ENCODE data around the gene RRAGC. TPM values are rescaled to one million over a fixed set of nuclear protein-coding genes. Genes with fewer than 3 reads are reported as not detected.

The RRAGC gene
- total and polyA plus RNA-seq, 9 of the 15 experiments (the other 6 are each of a cell fraction or from before 2014, with no cell fraction given): 3.9 to 16.9 (median 10.9) TPM

GRCh38 chr1:38815903-38816627, 43.5 kb downstream of the RRAGC start (continued):
- TF ChIP-seq IRF2 (CRISPR knock-in tag; IDR thresholded peaks at IDR 0.05) (no peak), TAF7 (tag; IDR thresholded peaks at IDR 0.05) (no peak; the same call in 1 of the 2 replicates), AFF1 (IDR thresholded peaks at IDR 0.05; ENCODE audit: low read depth in 1 of 2, partially characterized antibody in 2 of 2) (no peak), NR2F6 (CRISPR knock-in tag; IDR thresholded peaks at IDR 0.05) (no peak), ZNF408 (CRISPR knock-in tag; IDR thresholded peaks at IDR 0.05; ENCODE audit: low read depth) (no peak), ID3 (CRISPR knock-in tag; IDR thresholded peaks at IDR 0.05) (no peak), ID3 (tag; IDR thresholded peaks at IDR 0.05) (peak; percentile 58; the same call in 1 of the 2 replicates), TOE1 (IDR thresholded peaks at IDR 0.05; ENCODE audit: borderline replicate concordance) (peak; percentile 72), TOE1 (CRISPR knock-in tag; IDR thresholded peaks at IDR 0.05; ENCODE audit: borderline replicate concordance, low read depth) (no peak), POLR2B (IDR thresholded peaks at IDR 0.05; ENCODE audit: low read depth, partially characterized antibody) (no peak), FOS (IDR thresholded peaks at IDR 0.05; ENCODE audit: extremely low read depth, insufficient read length) (no peak), NUFIP1 (IDR thresholded peaks at IDR 0.05; ENCODE audit: partially characterized antibody) (peak; percentile 28), ZNF121 (CRISPR knock-in tag; conservative IDR thresholded peaks at IDR 0.05) (no peak), ERF (CRISPR knock-in tag; IDR thresholded peaks at IDR 0.05) (0 out of 2 replicates have a peak, but pooled peaks have one; percentile 13), RUNX1 (IDR thresholded peaks at IDR 0.05; ENCODE audit: low read depth) (peak; percentile 89), ZNF644 (tag; IDR thresholded peaks at IDR 0.05; ENCODE audit: low read depth) (peak; percentile 85), ZNF232 (CRISPR knock-in tag; IDR thresholded peaks at IDR 0.05) (no peak), RERE (CRISPR knock-in tag; IDR thresholded peaks at IDR 0.05; ENCODE audit: borderline replicate concordance) (no peak), SAFB (IDR thresholded peaks at IDR 0.05; ENCODE audit: borderline replicate concordance, low read depth, low read length) (no peak)
